ENCODE measurements around the gene EMC9.

DNA sequence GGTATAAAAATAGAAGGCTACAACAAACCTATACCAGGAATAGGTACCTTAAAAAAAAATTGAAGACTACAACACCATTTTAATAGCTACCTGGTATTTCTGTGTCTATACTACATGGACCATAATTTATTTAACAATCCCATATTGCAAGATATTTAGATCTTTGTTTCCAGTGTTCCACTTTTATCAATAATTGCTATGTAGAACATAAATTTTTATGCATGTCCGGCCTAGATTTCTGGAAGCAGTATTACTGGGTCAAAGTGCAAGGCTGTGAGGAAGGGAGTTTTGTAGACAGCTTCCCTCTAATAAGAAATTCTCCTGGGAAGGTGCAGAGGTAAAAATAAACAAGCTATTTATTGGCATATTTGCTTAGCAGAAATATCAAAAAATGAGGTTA, 30.9 kb downstream of the EMC9 start:
- TF ChIP-seq, protein P1, sequence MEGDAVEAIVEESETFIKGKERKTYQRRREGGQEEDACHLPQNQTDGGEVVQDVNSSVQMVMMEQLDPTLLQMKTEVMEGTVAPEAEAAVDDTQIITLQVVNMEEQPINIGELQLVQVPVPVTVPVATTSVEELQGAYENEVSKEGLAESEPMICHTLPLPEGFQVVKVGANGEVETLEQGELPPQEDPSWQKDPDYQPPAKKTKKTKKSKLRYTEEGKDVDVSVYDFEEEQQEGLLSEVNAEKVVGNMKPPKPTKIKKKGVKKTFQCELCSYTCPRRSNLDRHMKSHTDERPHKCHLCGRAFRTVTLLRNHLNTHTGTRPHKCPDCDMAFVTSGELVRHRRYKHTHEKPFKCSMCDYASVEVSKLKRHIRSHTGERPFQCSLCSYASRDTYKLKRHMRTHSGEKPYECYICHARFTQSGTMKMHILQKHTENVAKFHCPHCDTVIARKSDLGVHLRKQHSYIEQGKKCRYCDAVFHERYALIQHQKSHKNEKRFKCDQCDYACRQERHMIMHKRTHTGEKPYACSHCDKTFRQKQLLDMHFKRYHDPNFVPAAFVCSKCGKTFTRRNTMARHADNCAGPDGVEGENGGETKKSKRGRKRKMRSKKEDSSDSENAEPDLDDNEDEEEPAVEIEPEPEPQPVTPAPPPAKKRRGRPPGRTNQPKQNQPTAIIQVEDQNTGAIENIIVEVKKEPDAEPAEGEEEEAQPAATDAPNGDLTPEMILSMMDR (IDR thresholded peaks at IDR 0.05; ENCODE audit: borderline replicate concordance, extremely low read depth, low read length, poor library complexity, severe bottlenecking), result no peak
- TF ChIP-seq EZH2 (IDR thresholded peaks at IDR 0.05; ENCODE audit: borderline replicate concordance, low read depth, low read length, severe bottlenecking), result no peak

All from DND-41 (cell line).